Caco-2 (cell line): ENCODE results near the gene PLPP7. TPM values are rescaled to one million over a fixed set of nuclear protein-coding genes. Genes with fewer than 3 reads are reported as not detected.

Source experiments
- BruUV-seq: library from RNA; stranded (reverse); fragments of 400-500 nt; replicated peaks from 2 replicates; lab custom pipeline; 2021; lab: Mats Ljungman, UMichigan
- CTCF ChIA-PET: fragments of 300-600 bp; sonication (Branson Sonifier 250); formaldehyde crosslinking; loops from one replicate; lab custom pipeline; 2022; ENCODE audit warnings: antibody characterized with exemption; lab: Charles Lee
- POLR2A ChIA-PET: fragments of 300-600 bp; sonication (Branson Sonifier 250); formaldehyde crosslinking; loops from one replicate; lab custom pipeline; 2022; ENCODE audit warnings: antibody characterized with exemption; lab: Charles Lee
- DNase-seq, 2 experiments: peaks; one replicate each; pipeline versions ENCODE4 v3.0.0 to v3.0.0-alpha.2; 2020 to 2022
- H3K27me3 ChIP-seq: replicated peaks from 2 replicates; pipeline ENCODE4 v1.6.0; 2011; ENCODE audit warnings: low read length; ENCODE audit not compliant: control insufficient read depth, insufficient read depth
- H3K36me3 ChIP-seq: 2 replicates; pipeline ENCODE4 v1.5.1; 2011; ENCODE audit warnings: low read length; ENCODE audit not compliant: control insufficient read depth, insufficient read depth
- H3K4me1 ChIP-seq: fragments of 250-450 bp; sonication (Bioruptor Pico); 2 replicates; pipeline ENCODE4 v1.5.1; 2020; ENCODE audit warnings: mild to moderate bottlenecking
- H3K4me3 ChIP-seq: 2 replicates; pipeline ENCODE4 v1.5.1; 2011; ENCODE audit warnings: low read depth, mild to moderate bottlenecking, control low read depth, low read length
- H3K9me3 ChIP-seq: fragments of 250-450 bp; sonication (Bioruptor Pico); 2 replicates; pipeline ENCODE4 v1.5.1; 2020; ENCODE audit warnings: mild to moderate bottlenecking, moderate library complexity
- H3K27ac Mint-ChIP-seq: one replicate; pipeline ENCODE4 v1.8.0; 2022; ENCODE audit warnings: mixed read lengths; ENCODE audit not compliant: unreplicated experiment
- H3K27me3 Mint-ChIP-seq: one replicate; pipeline ENCODE4 v1.8.0; 2022; ENCODE audit warnings: mixed read lengths; ENCODE audit not compliant: insufficient read depth, unreplicated experiment
- H3K36me3 Mint-ChIP-seq: one replicate; pipeline ENCODE4 v1.8.0; 2022; ENCODE audit warnings: mild to moderate bottlenecking, mixed read lengths; ENCODE audit not compliant: insufficient read depth, unreplicated experiment
- H3K4me1 Mint-ChIP-seq: one replicate; pipeline ENCODE4 v1.8.0; 2022; ENCODE audit warnings: low read depth, mixed read lengths; ENCODE audit not compliant: unreplicated experiment
- H3K4me3 Mint-ChIP-seq: one replicate; pipeline ENCODE4 v1.8.0; 2022; ENCODE audit warnings: mild to moderate bottlenecking, moderate library complexity, mixed read lengths; ENCODE audit not compliant: unreplicated experiment
- H3K9me3 Mint-ChIP-seq: one replicate; pipeline ENCODE4 v1.8.0; 2022; ENCODE audit warnings: mixed read lengths; ENCODE audit not compliant: unreplicated experiment
- intact Hi-C: fragments of 100-400 bp; cut with micrococcal nuclease; formaldehyde crosslinking; loops from one replicate; pipeline ENCODE4 v1.10.0; 2022; ENCODE audit not compliant: unreplicated experiment
- total RNA-seq: library from RNA; stranded (reverse); gene quantifications from 2 replicates; pipeline ENCODE4 v1.2.3, GENCODE V29; 2022
- TF ChIP-seq, protein P1 (sequence below), 2 experiments: fragments of 200-600 bp in 1 of 2; IDR thresholded peaks; 1 replicate in 1 of 2; 2 replicates in 1 of 2; pipeline versions ENCODE4 v1.5.1 to v1.8.0; 2011 to 2022; ENCODE audit warnings: antibody characterized with exemption in 1 of 2, control low read depth in 1 of 2, inconsistent platforms in 1 of 2, low read depth in 1 of 2, low read length in 1 of 2, mild to moderate bottlenecking in 1 of 2, moderate library complexity in 1 of 2; ENCODE audit not compliant: insufficient read depth in 1 of 2, severe bottlenecking in 1 of 2, unreplicated experiment in 1 of 2

Gene PLPP7
- total RNA-seq, 1 experiment from 2014 or later = 0.11 TPM

DNA sequence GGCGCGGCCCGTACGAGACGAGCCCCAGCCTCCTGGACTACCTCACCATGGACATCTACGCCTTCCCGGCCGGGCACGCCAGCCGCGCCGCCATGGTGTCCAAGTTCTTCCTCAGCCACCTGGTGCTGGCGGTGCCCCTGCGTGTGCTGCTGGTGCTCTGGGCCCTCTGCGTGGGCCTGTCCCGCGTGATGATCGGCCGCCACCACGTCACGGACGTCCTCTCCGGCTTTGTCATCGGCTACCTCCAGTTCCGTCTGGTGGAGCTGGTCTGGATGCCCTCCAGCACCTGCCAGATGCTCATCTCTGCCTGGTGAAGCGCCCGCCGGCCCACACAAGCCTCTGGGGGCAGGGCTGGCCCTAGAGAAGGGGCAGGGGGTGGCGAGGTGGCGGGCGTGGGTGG, 18.5 kb downstream of the PLPP7 start:
- BruUV-seq = no TSS peak

DNA sequence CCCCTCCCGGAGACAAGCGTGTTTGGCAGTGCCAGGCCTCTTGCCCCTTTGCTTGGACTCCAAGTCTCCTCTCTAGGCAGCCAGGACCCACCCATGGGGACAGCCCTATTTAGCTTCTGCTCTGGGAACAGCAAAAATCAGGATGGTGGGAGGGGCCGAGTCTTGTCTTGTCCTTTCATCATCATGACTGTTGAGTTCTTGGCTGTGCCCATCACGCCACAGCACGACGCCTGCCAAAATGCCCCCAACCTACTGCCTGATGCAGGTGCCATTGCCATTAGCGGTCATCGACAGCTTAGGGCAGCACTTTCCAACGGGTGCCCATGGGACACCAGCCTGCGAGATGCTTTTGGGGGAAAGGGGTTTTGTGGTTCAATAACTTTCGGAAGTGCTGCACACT, 18.9 kb downstream of the PLPP7 start:
- ChIA-PET CTCF (no interaction called here), POLR2A (no interaction called here)
- intact Hi-C loops = no loop called here
- Mint-ChIP-seq H3K4me1 (peaks cover 15% of the 10 kb centered on the region), H3K4me3 (no peak overlapping the region), H3K27me3 (no peaks in the 10 kb centered on the region), H3K9me3 (no peaks in the 10 kb centered on the region), H3K36me3 (peaks cover 11% of the 10 kb centered on the region), H3K27ac (no peak overlapping the region)
- Histone ChIP-seq H3K36me3 (no peaks in the 10 kb centered on the region), H3K4me3 (no peak overlapping the region), H3K4me1 (peaks cover 15% of the 10 kb centered on the region), H3K27me3 (no peaks in the 10 kb centered on the region), H3K9me3 (no peaks in the 10 kb centered on the region)
- no peak for DNase-seq
- no TSS peak for BruUV-seq
- TF ChIP-seq, protein P1, sequence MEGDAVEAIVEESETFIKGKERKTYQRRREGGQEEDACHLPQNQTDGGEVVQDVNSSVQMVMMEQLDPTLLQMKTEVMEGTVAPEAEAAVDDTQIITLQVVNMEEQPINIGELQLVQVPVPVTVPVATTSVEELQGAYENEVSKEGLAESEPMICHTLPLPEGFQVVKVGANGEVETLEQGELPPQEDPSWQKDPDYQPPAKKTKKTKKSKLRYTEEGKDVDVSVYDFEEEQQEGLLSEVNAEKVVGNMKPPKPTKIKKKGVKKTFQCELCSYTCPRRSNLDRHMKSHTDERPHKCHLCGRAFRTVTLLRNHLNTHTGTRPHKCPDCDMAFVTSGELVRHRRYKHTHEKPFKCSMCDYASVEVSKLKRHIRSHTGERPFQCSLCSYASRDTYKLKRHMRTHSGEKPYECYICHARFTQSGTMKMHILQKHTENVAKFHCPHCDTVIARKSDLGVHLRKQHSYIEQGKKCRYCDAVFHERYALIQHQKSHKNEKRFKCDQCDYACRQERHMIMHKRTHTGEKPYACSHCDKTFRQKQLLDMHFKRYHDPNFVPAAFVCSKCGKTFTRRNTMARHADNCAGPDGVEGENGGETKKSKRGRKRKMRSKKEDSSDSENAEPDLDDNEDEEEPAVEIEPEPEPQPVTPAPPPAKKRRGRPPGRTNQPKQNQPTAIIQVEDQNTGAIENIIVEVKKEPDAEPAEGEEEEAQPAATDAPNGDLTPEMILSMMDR (IDR thresholded peaks at IDR 0.05; ENCODE audit: insufficient read depth in 1 of 2, low read depth in 1 of 2, low read length in 1 of 2, severe bottlenecking in 1 of 2, unreplicated experiment in 1 of 2) = no peak

More for the DNA sequence above, 18.5 kb downstream of the PLPP7 start:
- ChIA-PET CTCF (no interaction called here), POLR2A (interaction anchor here (0.7 kb wide), 1 partner anchor 24 kb away, joined by 5 read pairs; no protein-coding TSS in a partner anchor)
- Mint-ChIP-seq H3K4me3 (no peak overlapping the region), H3K27me3 (no peaks in the 10 kb centered on the region), H3K4me1 (peaks cover 14% of the 10 kb centered on the region), H3K36me3 (peaks cover 7% of the 10 kb centered on the region), H3K9me3 (no peaks in the 10 kb centered on the region), H3K27ac (no peak overlapping the region)
- TF ChIP-seq, protein P1 (IDR thresholded peaks at IDR 0.05; ENCODE audit: insufficient read depth in 1 of 2, low read depth in 1 of 2, low read length in 1 of 2, severe bottlenecking in 1 of 2, unreplicated experiment in 1 of 2) = no peak
- Histone ChIP-seq H3K4me1 (peaks cover 13% of the 10 kb centered on the region), H3K36me3 (no peaks in the 10 kb centered on the region), H3K4me3 (no peak overlapping the region), H3K9me3 (no peaks in the 10 kb centered on the region), H3K27me3 (no peaks in the 10 kb centered on the region)
- DNase-seq = no peak
- intact Hi-C loops = no loop called here

DNA sequence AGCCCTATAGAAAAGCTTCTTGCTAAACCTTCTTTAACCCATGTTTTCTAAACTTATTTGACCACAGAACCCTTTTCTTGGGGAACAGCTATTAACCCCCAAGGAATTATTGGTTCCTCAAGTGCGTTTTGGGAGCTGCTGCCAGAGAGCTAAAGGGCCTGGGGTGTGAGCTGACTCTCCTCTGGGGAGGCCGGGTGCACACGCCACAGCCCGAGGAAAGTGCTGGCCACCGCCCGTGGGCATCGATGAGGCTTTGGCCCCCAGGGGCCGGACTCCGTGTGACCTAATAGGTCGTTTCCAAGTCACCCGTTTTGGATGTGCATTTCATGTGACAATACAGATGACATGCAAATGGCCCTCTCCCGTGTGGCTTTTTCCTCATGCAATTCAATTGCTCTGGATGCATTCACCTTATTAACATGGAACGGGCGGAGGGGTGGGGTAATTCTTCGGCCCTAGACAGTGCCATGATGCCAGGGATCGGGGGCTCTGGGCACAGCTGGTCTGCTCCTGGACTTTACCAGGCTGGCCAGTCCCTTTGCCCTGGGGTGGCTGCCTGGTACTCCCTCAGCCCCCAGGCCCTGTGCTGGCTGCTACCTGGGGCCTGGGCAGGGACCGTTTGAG, 19.5 kb downstream of the PLPP7 start:
- no peaks in the 10 kb centered on the region for H3K27me3 ChIP-seq
- TF ChIP-seq, protein P1 (IDR thresholded peaks at IDR 0.05; ENCODE audit: insufficient read depth in 1 of 2, low read depth in 1 of 2, low read length in 1 of 2, severe bottlenecking in 1 of 2, unreplicated experiment in 1 of 2) = no peak
- ChIA-PET CTCF (no interaction called here), POLR2A (no interaction called here)
- intact Hi-C loops = no loop called here
- peaks cover 15% of the 10 kb centered on the region for H3K4me1 Mint-ChIP-seq
- no peak for DNase-seq
- H3K36me3 ChIP-seq = no peaks in the 10 kb centered on the region
- H3K4me1 ChIP-seq = peaks cover 15% of the 10 kb centered on the region
- peaks cover 11% of the 10 kb centered on the region for H3K36me3 Mint-ChIP-seq
- no peak overlapping the region for H3K27ac Mint-ChIP-seq
- no TSS peak for BruUV-seq
- no peaks in the 10 kb centered on the region for H3K9me3 Mint-ChIP-seq
- H3K4me3 Mint-ChIP-seq = no peak overlapping the region
- H3K4me3 ChIP-seq = no peak overlapping the region
- H3K9me3 ChIP-seq = no peaks in the 10 kb centered on the region
- no peaks in the 10 kb centered on the region for H3K27me3 Mint-ChIP-seq
